WI38 (cell line): ENCODE measurements around the gene ASB4.

Experiments
- H3K4me3 ChIP-seq: 2 replicates; pipeline ENCODE4 v1.5.1; 2011; ENCODE audit warnings: low read depth, mild to moderate bottlenecking, control low read depth, low read length
- TF ChIP-seq, protein P1 (sequence below): IDR thresholded peaks from 2 replicates; pipeline ENCODE4 v1.5.1; 2012; ENCODE audit warnings: low read depth, mild to moderate bottlenecking, control low read depth, low read length

The ASB4 gene

DNA sequence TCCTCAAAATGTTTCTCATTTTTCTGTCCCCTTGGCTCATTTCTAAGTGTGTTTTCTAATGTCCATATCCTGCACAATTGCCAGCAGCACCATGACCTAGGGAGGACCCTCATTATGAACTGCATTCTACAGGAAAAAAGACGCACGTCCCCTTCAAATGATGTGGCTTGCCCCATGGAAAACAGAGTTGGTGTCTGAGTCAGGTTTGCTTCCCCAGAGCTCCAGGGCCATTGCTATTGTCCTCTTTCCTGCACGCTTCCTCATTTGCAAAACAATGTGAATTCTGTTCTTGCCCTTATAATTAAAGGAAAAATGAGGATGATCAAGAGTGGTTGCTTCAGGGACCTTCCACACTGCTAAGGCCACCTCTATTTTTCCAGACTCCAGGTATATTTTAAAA is 14.7 kb upstream of the ASB4 start:
- TF ChIP-seq, protein P1, sequence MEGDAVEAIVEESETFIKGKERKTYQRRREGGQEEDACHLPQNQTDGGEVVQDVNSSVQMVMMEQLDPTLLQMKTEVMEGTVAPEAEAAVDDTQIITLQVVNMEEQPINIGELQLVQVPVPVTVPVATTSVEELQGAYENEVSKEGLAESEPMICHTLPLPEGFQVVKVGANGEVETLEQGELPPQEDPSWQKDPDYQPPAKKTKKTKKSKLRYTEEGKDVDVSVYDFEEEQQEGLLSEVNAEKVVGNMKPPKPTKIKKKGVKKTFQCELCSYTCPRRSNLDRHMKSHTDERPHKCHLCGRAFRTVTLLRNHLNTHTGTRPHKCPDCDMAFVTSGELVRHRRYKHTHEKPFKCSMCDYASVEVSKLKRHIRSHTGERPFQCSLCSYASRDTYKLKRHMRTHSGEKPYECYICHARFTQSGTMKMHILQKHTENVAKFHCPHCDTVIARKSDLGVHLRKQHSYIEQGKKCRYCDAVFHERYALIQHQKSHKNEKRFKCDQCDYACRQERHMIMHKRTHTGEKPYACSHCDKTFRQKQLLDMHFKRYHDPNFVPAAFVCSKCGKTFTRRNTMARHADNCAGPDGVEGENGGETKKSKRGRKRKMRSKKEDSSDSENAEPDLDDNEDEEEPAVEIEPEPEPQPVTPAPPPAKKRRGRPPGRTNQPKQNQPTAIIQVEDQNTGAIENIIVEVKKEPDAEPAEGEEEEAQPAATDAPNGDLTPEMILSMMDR: no peak
- no peak overlapping the region for H3K4me3 ChIP-seq

DNA sequence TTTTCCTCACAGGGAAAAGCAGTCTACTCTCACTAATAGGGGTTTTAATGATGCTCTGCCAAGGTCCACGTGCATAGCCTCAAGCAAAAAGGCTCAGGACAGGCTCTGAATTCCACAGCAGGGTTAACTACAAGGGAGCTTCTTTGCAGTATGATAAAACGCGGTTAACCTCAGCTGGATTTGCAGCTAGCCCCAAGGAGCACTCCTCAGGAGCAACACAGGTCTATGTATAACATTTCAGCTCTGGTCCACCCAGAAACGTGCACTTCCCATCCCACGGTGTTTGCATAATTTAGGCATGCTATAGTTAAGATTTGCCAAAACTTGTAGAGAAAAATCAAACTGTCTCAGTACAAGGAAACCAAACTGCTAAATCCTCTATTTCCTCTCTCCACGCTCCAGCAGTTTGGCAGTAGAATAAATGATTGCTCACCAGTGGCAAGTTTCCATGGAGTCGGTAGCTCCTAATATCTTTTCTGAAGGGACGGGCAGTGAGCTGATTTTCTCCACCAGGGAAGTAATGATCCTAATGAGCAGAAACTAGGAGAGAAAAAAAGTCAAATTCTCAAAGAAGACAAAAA is 13.1 kb upstream of the ASB4 start:
- H3K4me3 ChIP-seq: no peak overlapping the region
- TF ChIP-seq, protein P1: no peak

GRCh38 chr7:95473276-95473985 is 12.3 kb upstream of the ASB4 start:
- H3K4me3 ChIP-seq: no peak overlapping the region
- TF ChIP-seq, protein P1: no peak

- TF ChIP-seq, protein P1: no peak
- no peak overlapping the region for H3K4me3 ChIP-seq
These were observed 9.5 kb upstream of the ASB4 start for GRCh38 chr7:95476072-95476847.

DNA sequence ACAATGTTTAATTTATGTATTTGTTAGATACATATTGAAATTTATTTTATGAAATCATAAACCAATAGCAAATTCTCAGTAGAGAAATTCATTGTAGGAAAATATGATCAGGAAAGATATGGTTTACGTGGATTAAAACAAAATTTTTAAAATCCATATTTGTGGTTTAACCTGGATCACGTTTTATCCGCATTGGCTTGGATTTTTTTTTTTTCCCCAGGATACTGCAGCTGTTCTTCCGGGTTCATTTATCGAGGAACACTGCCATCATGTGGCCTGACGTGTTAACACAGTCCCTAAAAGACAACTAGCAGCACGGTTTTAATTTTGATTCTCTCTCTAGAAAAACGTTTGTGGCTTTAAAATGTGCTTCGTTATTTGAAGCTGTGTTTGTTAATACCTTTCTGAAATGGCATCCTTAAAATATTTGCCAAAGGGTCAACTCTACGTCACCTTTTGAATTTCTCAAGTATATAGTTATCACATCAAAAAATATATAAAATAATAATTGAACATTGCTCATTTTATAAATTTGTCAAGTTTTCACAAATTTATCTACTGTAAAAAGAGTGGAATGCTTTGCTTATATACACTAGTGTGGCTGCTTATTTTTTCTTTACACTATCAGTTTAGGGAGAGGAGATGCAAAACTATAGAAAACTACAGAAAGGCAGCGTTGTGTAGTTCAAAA is 8.7 kb upstream of the ASB4 start:
- H3K4me3 ChIP-seq: no peak overlapping the region

GRCh38 chr7:95478272-95479037 is 7.3 kb upstream of the ASB4 start:
- H3K4me3 ChIP-seq: no peak overlapping the region
- TF ChIP-seq, protein P1: 0 out of 2 replicates have a peak, but pooled peaks have one; percentile 33

More for the DNA sequence above, 8.7 kb upstream of the ASB4 start:
- TF ChIP-seq, protein P1: peak; percentile 64
